ENCODE results near the gene TIMM10B.

The TIMM10B gene

GRCh38 chr11:6473451-6474412, 7.6 kb upstream of the TIMM10B start, which contains the start of gene TRIM3:
Gene TRIM3, minus strand, starts transcription at chr11:6473941. Its CDS starts 8,246 bp downstream, at chr11:6465695.
- DNase-seq = peak; percentile 79

- no peak for DNase-seq
These were observed 6.9 kb upstream of the TIMM10B start for GRCh38 chr11:6474413-6474792.

- DNase-seq = no peak
These were observed 6.3 kb upstream of the TIMM10B start for GRCh38 chr11:6474806-6475500.

- DNase-seq = no peak
These were observed 5.4 kb upstream of the TIMM10B start for GRCh38 chr11:6475936-6476335.

- no peak for DNase-seq
These were observed 4.7 kb upstream of the TIMM10B start for GRCh38 chr11:6476571-6476970.

GRCh38 chr11:6480299-6480914, 894 bp upstream of the TIMM10B start:
- DNase-seq = no peak

- DNase-seq = no peak
These were observed 599 bp downstream of the TIMM10B start for GRCh38 chr11:6481924-6482275.

- no peak for DNase-seq
These were observed 1.1 kb downstream of the TIMM10B start for GRCh38 chr11:6482441-6482840.

- no peak for DNase-seq
These were observed 1.7 kb downstream of the TIMM10B start for GRCh38 chr11:6483015-6483414.

GRCh38 chr11:6485661-6486060, 4.4 kb downstream of the TIMM10B start:
- DNase-seq = no peak

GRCh38 chr11:6486256-6486655, 5.0 kb downstream of the TIMM10B start:
- DNase-seq = no peak

- no peak for DNase-seq
These were observed 5.6 kb downstream of the TIMM10B start for GRCh38 chr11:6486938-6487337.

- DNase-seq = no peak
These were observed 7.0 kb downstream of the TIMM10B start for GRCh38 chr11:6488342-6488741.

- no peak for DNase-seq
These were observed 7.5 kb downstream of the TIMM10B start for GRCh38 chr11:6488821-6489220.

- no peak for DNase-seq
These were observed 8.0 kb downstream of the TIMM10B start for GRCh38 chr11:6489306-6489705.

- no peak for DNase-seq
These were observed 16.0 kb downstream of the TIMM10B start, which contains the start of gene DNHD1 for GRCh38 chr11:6497069-6497839. Gene DNHD1, plus strand, starts transcription at chr11:6497280. Its CDS starts 936 bp downstream, at chr11:6498216.

- no peak for DNase-seq
These were observed 16.8 kb downstream of the TIMM10B start for GRCh38 chr11:6498121-6498520.

- no peak for DNase-seq
These were observed 17.2 kb downstream of the TIMM10B start for GRCh38 chr11:6498544-6498943.

GRCh38 chr11:6502382-6502781, 21.1 kb downstream of the TIMM10B start:
- DNase-seq = no peak

- DNase-seq = no peak
These were observed 22.9 kb downstream of the TIMM10B start for GRCh38 chr11:6504166-6504565.

- DNase-seq = peak; percentile 51
These were observed 24.4 kb downstream of the TIMM10B start for GRCh38 chr11:6505577-6506240.

- no peak for DNase-seq
These were observed 35.6 kb downstream of the TIMM10B start for GRCh38 chr11:6516865-6517264.
